GM23248 (cell line): ENCODE results near the gene ANKRD53. TPM values are rescaled to one million over a fixed set of nuclear protein-coding genes. Genes with fewer than 3 reads are reported as not detected.

Experiments
- DNase-seq: peaks from one replicate; pipeline ENCODE4 v3.0.0-alpha.2; 2015
- H2AFZ ChIP-seq: fragments of 200-600 bp; sonication (generic); 2 replicates; pipeline ENCODE4 v1.6.1; 2016; ENCODE audit warnings: antibody characterized with exemption
- H3F3A ChIP-seq: fragments of 200-600 bp; sonication (generic); 2 replicates; pipeline ENCODE4 v1.6.1; 2016; ENCODE audit warnings: mild to moderate bottlenecking, antibody characterized with exemption, mixed run types; ENCODE audit not compliant: insufficient read depth
- H3K27ac ChIP-seq: fragments of 200-600 bp; sonication (generic); 2 replicates; pipeline ENCODE4 v1.5.1; 2016; ENCODE audit warnings: mild to moderate bottlenecking
- H3K27me3 ChIP-seq: fragments of 200-600 bp; sonication (generic); replicated peaks from 2 replicates; pipeline ENCODE4 v1.6.1; 2016; ENCODE audit warnings: mild to moderate bottlenecking; ENCODE audit not compliant: insufficient read depth
- H3K36me3 ChIP-seq: fragments of 200-600 bp; sonication (generic); 2 replicates; pipeline ENCODE4 v1.6.1; 2016; ENCODE audit warnings: low read depth, mild to moderate bottlenecking
- H3K4me1 ChIP-seq: fragments of 200-600 bp; sonication (generic); 2 replicates; pipeline ENCODE4 v1.6.1; 2016; ENCODE audit warnings: mild to moderate bottlenecking; ENCODE audit not compliant: insufficient read depth
- H3K4me2 ChIP-seq: fragments of 200-600 bp; sonication (generic); one replicate; pipeline ENCODE4 v1.6.1; 2016; ENCODE audit warnings: mild to moderate bottlenecking; ENCODE audit not compliant: unreplicated experiment
- H3K4me3 ChIP-seq: fragments of 200-600 bp; sonication (generic); 2 replicates; pipeline ENCODE4 v1.5.1; 2016; ENCODE audit warnings: mild to moderate bottlenecking
- H3K79me2 ChIP-seq: fragments of 200-600 bp; sonication (generic); 2 replicates; pipeline ENCODE4 v1.6.1; 2016; ENCODE audit warnings: mild to moderate bottlenecking; ENCODE audit not compliant: insufficient read depth
- H3K9ac ChIP-seq: fragments of 200-600 bp; sonication (generic); 2 replicates; pipeline ENCODE4 v1.6.1; 2016; ENCODE audit warnings: mild to moderate bottlenecking
- H3K9me2 ChIP-seq: fragments of 200-600 bp; sonication (generic); 2 replicates; pipeline ENCODE4 v1.6.1; 2016; ENCODE audit warnings: mixed run types, mild to moderate bottlenecking, moderate library complexity; ENCODE audit not compliant: insufficient read depth
- H3K9me3 ChIP-seq: fragments of 200-600 bp; sonication (generic); one replicate; pipeline ENCODE4 v1.6.1; 2017; ENCODE audit warnings: low read depth
- H4K20me1 ChIP-seq: fragments of 200-600 bp; sonication (generic); 2 replicates; pipeline ENCODE4 v1.6.0; 2016; ENCODE audit not compliant: insufficient read depth
- EZH2 ChIP-seq: fragments of 200-600 bp; sonication (generic); IDR thresholded peaks from 2 replicates; pipeline ENCODE4 v1.6.1; 2018; ENCODE audit warnings: antibody characterized with exemption, mild to moderate bottlenecking; ENCODE audit not compliant: insufficient read depth, poor library complexity, severe bottlenecking
- EZH2phosphoT487 ChIP-seq: fragments of 200-600 bp; sonication (generic); IDR thresholded peaks from 2 replicates; pipeline ENCODE4 v1.6.1; 2018; ENCODE audit warnings: antibody characterized with exemption, moderate library complexity, mild to moderate bottlenecking, low read depth; ENCODE audit not compliant: insufficient read depth
- WGBS, 2 experiments: methylation state at CpG; one replicate each; pipeline ENCODE4 v1.1.6; 2015 to 2017; ENCODE audit warnings: low lambda C conversion rate in 2 of 2, low coverage in 1 of 2; ENCODE audit errors: missing lambda C conversion rate in 2 of 2; 5-methylcytosine and 5-hydroxymethylcytosine counted together
- in situ Hi-C: fragments of 300-500 bp; cut with MboI; formaldehyde crosslinking; loops from 2 replicates; pipeline ENCODE4 v1.15.0; 2020
- polyA plus RNA-seq: library from polyadenylated mRNA; unstranded; fragments of >200 nt; fragmentation: Nextera tagmentation; extraction: Ambion mirVana; gene quantifications from 2 replicates; pipeline ENCODE4 v1.2.1, GENCODE V29; 2016
- total RNA-seq: library from RNA; depleted of rRNA; stranded (reverse); fragments of >200 nt; shearing (Covaris generic); gene quantifications from 2 replicates; pipeline ENCODE4 v1.2.3, GENCODE V29; 2014

ANKRD53 gene
- total and polyA plus RNA-seq, 2 experiments from 2014 or later = 1.2 TPM; not detected in 1

DNA sequence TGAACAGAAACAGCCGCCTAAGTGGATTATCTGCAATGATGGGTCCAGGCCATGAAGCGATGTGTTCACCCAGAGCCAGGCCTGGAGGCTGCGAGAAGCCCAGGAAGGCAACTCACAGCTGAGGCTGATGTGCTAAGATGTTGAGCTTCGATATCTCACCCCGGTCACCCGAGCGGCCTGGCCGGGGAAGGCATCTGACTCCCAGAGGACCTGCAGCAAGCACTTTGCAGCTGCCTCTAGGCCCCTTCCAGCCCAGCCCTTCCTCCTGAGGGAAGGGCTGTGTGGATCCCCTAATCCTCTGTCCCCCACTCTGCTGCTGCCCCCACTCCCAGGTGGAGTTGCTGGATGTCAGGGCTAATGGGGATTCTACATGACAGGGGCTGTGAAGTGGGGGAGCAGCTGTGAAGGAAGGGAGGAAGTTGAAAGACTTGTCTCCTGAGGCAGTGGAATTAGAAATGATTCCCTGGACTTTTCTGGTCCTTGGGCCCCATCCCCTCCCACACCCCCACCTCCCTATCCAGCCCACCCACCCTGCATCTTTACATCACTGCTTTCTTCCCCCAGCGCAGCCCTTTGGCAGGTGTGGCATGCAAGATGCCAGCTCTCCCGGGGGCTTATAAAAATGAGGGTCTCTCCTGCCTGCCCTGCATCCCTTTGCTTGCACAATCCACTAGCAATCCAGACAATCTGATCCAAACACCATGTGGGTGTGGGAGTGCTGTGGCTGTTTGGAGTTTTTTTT, 38.4 kb upstream of the ANKRD53 start:
- Histone ChIP-seq H4K20me1 (no peaks in the 10 kb centered on the region), H3F3A (no peaks in the 10 kb centered on the region), H3K9me3 (no peaks in the 10 kb centered on the region), H3K4me1 (no peaks in the 10 kb centered on the region), H3K9me2 (no peaks in the 10 kb centered on the region), H3K27ac (no peak overlapping the region), H3K4me2 (no peak overlapping the region), H2AFZ (no peak overlapping the region), H3K4me3 (no peak overlapping the region), H3K79me2 (no peaks in the 10 kb centered on the region), H3K9ac (no peak overlapping the region), H3K27me3 (no peaks in the 10 kb centered on the region), H3K36me3 (no peaks in the 10 kb centered on the region)
- WGBS, 2 experiments = 79 to 83% methylated on average over 10 of the region's 10 CpGs
- no peak for DNase-seq
- in situ Hi-C loops = loop anchor here (10.0 kb wide), 1 partner anchor 65 kb away; no protein-coding TSS in a partner anchor
- no peak for TF ChIP-seq EZH2phosphoT487
- TF ChIP-seq EZH2 = no peak

DNA sequence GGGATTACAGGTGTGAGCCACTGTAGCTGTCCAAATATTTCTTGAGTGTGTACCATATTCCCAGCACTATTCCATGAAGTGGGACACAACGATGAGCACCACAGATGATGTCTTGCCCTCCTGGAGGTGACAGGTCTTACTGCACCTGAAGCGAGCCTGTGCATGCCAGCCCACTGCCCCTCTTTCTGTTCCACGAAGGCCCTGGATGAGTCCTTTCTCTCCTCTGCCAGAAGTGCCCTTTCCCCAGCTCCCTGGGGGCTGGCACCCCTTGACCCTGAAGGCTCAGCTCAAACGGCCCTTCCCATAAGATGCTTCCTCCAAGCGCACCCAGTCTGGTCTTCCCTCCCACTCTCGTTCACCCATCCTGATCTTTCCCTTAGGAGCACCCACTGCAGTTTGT, 37.2 kb upstream of the ANKRD53 start:
- Histone ChIP-seq H3K79me2 (no peaks in the 10 kb centered on the region), H3K4me1 (no peaks in the 10 kb centered on the region), H3K27me3 (no peaks in the 10 kb centered on the region), H3K27ac (no peak overlapping the region), H3K4me2 (no peak overlapping the region), H3F3A (0 out of 2 replicates have a peak, but pooled peaks cover 4% of the 10 kb centered on the region), H3K36me3 (no peaks in the 10 kb centered on the region), H3K4me3 (no peak overlapping the region), H2AFZ (no peak overlapping the region), H3K9me3 (no peaks in the 10 kb centered on the region), H4K20me1 (no peaks in the 10 kb centered on the region), H3K9ac (no peak overlapping the region), H3K9me2 (no peaks in the 10 kb centered on the region)
- WGBS, 2 experiments = 66 to 67% methylated on average over 6 of the region's 6 CpGs
- in situ Hi-C loops = loop anchor here (10.0 kb wide), 1 partner anchor 66 kb away; no protein-coding TSS in a partner anchor
- TF ChIP-seq EZH2 = no peak
- no peak for DNase-seq

DNA sequence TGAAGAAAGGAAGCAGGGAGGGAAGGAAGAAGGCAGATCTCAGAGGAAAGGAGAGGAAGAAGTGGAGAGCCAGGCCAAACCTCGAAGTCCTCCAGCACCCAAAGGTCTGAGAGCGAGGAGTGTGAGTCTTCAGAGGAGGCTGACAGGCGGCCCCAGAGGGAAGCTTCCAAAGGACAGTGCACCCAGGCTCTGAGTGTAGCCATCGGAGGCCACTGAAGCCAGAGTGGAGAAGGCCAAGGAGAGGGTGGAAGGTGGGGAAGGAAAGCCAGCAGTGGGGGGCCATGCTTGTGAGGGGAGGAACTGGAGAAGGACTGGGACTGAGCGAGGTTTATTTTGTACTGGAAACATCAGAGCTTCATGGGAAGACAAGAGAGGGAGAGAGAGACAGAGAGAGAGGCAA, 36.7 kb upstream of the ANKRD53 start:
- in situ Hi-C loops = loop anchor here (10.0 kb wide), 1 partner anchor 67 kb away; no protein-coding TSS in a partner anchor
- Histone ChIP-seq H3K9me3 (no peaks in the 10 kb centered on the region), H3F3A (0 out of 2 replicates have a peak, but pooled peaks cover 5% of the 10 kb centered on the region), H4K20me1 (no peaks in the 10 kb centered on the region), H2AFZ (no peak overlapping the region), H3K27ac (no peak overlapping the region), H3K79me2 (no peaks in the 10 kb centered on the region), H3K9ac (no peak overlapping the region), H3K4me3 (no peak overlapping the region), H3K4me2 (no peak overlapping the region), H3K27me3 (no peaks in the 10 kb centered on the region), H3K36me3 (no peaks in the 10 kb centered on the region), H3K4me1 (no peaks in the 10 kb centered on the region), H3K9me2 (no peaks in the 10 kb centered on the region)
- 62 to 67% methylated on average over 5 of the region's 5 CpGs for WGBS, 2 experiments
- DNase-seq = no peak
- no peak for TF ChIP-seq EZH2phosphoT487
- no peak for TF ChIP-seq EZH2

DNA sequence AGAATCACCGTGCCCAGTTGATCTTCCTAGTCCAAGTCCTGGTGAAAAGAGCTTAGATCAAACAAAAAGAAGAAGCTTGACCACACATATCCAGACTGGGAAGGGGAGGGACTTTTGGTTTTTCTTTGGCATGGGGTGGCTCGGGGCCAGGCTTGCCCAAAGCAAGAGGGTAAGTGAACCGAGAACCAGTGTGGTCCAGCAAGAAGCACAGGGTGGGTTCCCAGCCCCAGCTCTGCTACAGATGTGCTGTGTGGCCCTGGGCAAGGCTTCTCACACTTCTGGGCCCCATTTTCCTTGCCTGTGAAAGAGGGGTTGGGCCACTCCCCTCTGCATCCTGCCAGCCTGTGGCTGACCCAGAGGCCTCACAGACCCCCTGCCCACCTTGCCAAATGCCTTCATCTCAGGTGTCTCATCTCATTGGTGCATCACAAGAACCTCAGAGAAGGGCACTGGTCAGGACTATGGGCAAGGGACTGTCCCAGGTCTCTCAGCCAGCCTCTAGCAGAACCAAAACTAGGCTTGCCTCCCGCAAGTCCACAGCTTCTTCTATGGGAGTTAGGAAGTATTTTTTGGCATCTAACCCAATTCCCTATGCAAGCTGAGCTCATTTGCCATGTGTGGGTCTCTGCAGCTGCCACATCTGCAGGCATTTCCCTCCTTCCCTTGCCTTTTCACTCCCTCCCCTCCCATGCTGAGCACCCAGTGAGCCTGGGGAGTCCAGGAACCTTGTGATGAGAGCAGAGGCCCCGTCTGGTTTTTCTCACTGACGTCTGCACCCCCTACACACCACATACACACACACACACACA, 35.8 kb upstream of the ANKRD53 start:
- Histone ChIP-seq H3K4me1 (no peaks in the 10 kb centered on the region), H3K9me2 (no peaks in the 10 kb centered on the region), H3K4me2 (no peak overlapping the region), H3K4me3 (no peak overlapping the region), H4K20me1 (no peaks in the 10 kb centered on the region), H3K27me3 (no peaks in the 10 kb centered on the region), H3K36me3 (no peaks in the 10 kb centered on the region), H3K27ac (no peak overlapping the region), H2AFZ (no peak overlapping the region), H3K9ac (no peak overlapping the region), H3F3A (0 out of 2 replicates have a peak, but pooled peaks cover 5% of the 10 kb centered on the region), H3K79me2 (no peaks in the 10 kb centered on the region), H3K9me3 (no peaks in the 10 kb centered on the region)
- in situ Hi-C loops = loop anchor here (10.0 kb wide), 1 partner anchor 68 kb away; no protein-coding TSS in a partner anchor
- 54 to 64% methylated on average over 6 of the region's 6 CpGs for WGBS, 2 experiments
- no peak for DNase-seq
- TF ChIP-seq EZH2 (no peak), EZH2phosphoT487 (no peak)
